ENCODE data around the gene DENND6B.
"Not testable (repeated sequence)": the region's sequence is repeated elsewhere in the genome, so short reads cannot be mapped to it uniquely, and the experiment has no call there.

DENND6B gene, protein sequence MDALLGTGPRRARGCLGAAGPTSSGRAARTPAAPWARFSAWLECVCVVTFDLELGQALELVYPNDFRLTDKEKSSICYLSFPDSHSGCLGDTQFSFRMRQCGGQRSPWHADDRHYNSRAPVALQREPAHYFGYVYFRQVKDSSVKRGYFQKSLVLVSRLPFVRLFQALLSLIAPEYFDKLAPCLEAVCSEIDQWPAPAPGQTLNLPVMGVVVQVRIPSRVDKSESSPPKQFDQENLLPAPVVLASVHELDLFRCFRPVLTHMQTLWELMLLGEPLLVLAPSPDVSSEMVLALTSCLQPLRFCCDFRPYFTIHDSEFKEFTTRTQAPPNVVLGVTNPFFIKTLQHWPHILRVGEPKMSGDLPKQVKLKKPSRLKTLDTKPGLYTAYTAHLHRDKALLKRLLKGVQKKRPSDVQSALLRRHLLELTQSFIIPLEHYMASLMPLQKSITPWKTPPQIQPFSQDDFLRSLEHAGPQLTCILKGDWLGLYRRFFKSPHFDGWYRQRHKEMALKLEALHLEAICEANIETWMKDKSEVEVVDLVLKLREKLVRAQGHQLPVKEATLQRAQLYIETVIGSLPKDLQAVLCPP
- 1.5 to 3.7 (median 1.9) reads per million in 3 donors for total RNA-seq

DNA sequence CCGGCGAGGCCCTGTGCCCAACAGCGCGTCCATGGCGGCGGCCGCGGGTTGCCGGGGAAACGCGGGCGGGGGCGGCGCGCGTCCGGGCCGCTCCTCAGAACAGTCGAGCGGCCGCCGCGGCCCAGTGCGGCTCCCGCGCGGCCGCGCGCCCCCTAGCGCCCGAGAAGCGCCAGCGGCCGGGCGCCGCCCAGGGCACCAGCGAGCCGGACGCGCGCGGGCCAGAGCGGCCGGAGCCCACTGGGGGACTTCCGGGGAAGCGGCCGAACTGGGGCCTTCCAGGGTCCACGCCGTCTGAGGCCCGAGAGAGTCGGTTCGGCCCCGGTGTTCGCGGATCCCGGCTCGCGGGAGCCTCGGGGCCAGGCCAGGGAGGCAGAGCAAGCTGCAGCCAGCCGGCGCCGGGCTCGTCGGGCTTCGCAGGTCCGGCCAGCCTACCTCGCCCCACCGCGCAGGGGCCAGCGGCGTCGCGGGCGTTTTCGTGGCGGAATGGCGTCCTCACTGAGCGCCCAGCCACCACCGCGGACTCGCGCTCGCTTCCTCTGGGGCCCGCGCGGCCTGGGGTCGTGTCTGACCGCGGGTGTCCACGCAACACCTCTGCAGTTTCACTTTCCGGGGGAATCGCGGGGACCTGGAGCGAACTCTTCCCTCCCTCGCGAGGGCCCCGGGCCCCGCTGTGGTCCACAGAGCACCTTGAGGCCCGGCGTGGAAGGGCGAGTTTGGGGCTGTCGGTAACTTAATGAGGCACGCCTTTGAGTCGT lies at the start of gene DENND6B:
DENND6B (minus strand) TSS at position 57 of the 755 bp plus-strand sequence; CDS start at position 33, 24 bp downstream.
- Histone ChIP-seq H3K4me1 (ENCODE audit: control insufficient read depth, insufficient read depth, low read length, poor library complexity, severe bottlenecking) (no peaks in the 10 kb centered on the region), H3K27me3 (replicated peaks; ENCODE audit: control insufficient read depth, insufficient read depth, low read length, poor library complexity, severe bottlenecking) (no peaks in the 10 kb centered on the region), H3K27ac (ENCODE audit: insufficient read depth, low read length, poor library complexity, severe bottlenecking) (no peak within 1 kb of the TSS), H3K9me3 (ENCODE audit: control insufficient read depth, low read length) (no peaks in the 10 kb centered on the region), H3K4me3 (ENCODE audit: insufficient read depth, low read depth, low read length, poor library complexity, severe bottlenecking) (peak within 1 kb of the TSS; percentile 69), H3K36me3 (ENCODE audit: control insufficient read depth, insufficient read depth, low read length) (no peaks in the 10 kb centered on the region)
- peak; percentile 35 to 58 (median 48) for DNase-seq

DNA sequence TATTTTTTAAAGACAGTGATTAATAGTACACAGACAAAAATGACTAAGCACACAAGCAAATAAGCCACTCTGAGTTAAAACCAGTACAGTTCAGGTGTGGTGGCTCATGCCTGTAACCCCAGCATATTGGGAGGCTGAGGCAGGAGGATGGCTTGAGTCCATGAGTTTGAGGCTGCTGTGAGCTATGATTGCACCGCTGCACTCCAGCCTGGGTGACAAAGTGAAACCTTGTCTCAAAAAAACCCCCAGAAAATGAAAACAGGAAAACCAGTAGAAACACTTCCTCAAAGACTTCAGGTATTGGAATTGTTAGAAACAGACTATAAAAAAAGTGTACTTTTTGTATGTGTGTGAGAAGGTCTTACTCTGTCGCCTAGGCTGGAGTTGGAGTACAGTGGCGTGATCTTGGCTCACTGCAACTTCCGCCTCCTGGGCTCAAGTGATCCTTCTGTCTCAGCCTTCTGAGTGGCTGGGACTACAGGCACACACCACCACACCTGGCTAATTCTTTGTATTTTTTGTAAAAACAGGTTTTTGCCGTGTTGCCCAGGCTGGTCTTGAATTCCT lies 49.4 kb upstream of the DENND6B start:
- H3K4me3 ChIP-seq (ENCODE audit: insufficient read depth, low read depth, low read length, poor library complexity, severe bottlenecking): no peak overlapping the region
- H3K27me3 ChIP-seq (replicated peaks; ENCODE audit: control insufficient read depth, insufficient read depth, low read length, poor library complexity, severe bottlenecking): no peaks in the 10 kb centered on the region
- H3K9me3 ChIP-seq (ENCODE audit: control insufficient read depth, low read length): no peaks in the 10 kb centered on the region
- H3K4me1 ChIP-seq (ENCODE audit: control insufficient read depth, insufficient read depth, low read length, poor library complexity, severe bottlenecking): no peaks in the 10 kb centered on the region
- no peak overlapping the region for H3K27ac ChIP-seq (ENCODE audit: insufficient read depth, low read length, poor library complexity, severe bottlenecking)
- peaks cover 26% of the 10 kb centered on the region for H3K36me3 ChIP-seq (ENCODE audit: control insufficient read depth, insufficient read depth, low read length)
- DNase-seq: no peak

DNA sequence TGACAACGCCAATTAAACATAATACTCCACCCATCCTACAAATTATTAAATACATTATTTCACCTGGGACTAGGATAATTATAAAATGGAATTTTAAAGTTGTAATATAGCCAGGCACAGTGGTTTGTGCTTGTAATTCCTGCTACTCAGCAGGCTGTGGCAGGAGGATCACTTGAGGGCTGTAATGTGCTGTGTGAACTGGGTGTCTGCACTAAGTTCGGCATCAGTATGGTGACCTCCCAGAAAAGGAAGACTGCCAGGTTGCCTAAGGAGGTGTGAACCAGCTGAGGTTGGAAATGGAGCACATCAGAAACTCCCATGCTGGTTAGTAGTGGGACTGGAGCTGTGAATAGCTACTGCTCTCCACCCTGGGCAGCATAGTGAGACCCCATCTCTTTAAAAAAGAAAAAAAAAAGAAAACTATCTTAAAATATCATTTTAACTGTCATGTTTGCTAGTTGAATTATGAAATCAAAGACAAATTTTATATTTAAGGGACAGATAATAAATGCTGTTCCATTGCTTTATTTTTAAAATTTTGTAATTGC lies 44.4 kb upstream of the DENND6B start:
- Histone ChIP-seq H3K36me3 (ENCODE audit: control insufficient read depth, insufficient read depth, low read length) (peaks cover 19% of the 10 kb centered on the region), H3K4me3 (ENCODE audit: insufficient read depth, low read depth, low read length, poor library complexity, severe bottlenecking) (no peak overlapping the region)

DNA sequence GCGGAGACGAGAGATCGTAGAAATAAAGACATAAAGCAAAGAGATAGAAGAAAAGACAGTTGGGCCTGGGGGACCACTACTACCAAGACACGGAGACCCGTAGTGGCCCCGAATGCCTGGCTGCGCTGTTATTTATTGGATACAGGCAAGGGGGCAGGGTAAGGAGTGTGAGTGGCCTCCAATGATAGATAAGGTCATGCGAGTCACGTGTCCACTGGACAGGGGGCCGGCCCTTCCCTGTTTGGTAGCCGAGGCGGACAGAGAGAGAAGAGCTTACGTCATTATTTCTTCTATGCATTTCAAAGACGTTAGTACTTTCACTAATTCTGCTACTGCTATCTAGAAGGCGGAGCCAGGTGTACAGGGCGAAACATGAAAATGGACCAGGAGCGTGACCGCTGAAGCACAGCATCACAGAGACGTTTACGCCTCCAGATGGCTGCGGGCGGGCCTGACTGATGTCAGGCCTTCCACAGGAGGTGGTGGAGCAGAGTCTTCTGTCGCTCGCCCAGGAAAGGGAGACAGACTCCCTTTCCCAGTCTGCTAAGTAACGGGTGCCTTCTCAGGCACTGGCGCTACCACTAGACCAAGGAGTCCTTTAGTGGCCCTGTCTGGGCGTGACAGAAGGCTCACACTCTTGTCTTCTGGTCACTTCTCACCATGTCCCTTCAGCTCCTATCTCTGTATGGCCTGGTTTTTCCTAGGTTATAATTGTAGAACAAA lies 41.1 kb upstream of the DENND6B start:
- H3K27me3 ChIP-seq (replicated peaks; ENCODE audit: control insufficient read depth, insufficient read depth, low read length, poor library complexity, severe bottlenecking): no peaks in the 10 kb centered on the region
- DNase-seq: no peak
- H3K4me1 ChIP-seq (ENCODE audit: control insufficient read depth, insufficient read depth, low read length, poor library complexity, severe bottlenecking): no peaks in the 10 kb centered on the region
- H3K4me3 ChIP-seq (ENCODE audit: insufficient read depth, low read depth, low read length, poor library complexity, severe bottlenecking): no peak overlapping the region
- H3K9me3 ChIP-seq (ENCODE audit: control insufficient read depth, low read length): no peaks in the 10 kb centered on the region
- no peaks in the 10 kb centered on the region for H3K36me3 ChIP-seq (ENCODE audit: control insufficient read depth, insufficient read depth, low read length)
- no peak overlapping the region for H3K27ac ChIP-seq (ENCODE audit: insufficient read depth, low read length, poor library complexity, severe bottlenecking)

More for the DNA sequence above, 44.4 kb upstream of the DENND6B start:
- Histone ChIP-seq H3K27ac (ENCODE audit: insufficient read depth, low read length, poor library complexity, severe bottlenecking) (no peak overlapping the region), H3K9me3 (ENCODE audit: control insufficient read depth, low read length) (no peaks in the 10 kb centered on the region), H3K27me3 (replicated peaks; ENCODE audit: control insufficient read depth, insufficient read depth, low read length, poor library complexity, severe bottlenecking) (no peaks in the 10 kb centered on the region), H3K4me1 (ENCODE audit: control insufficient read depth, insufficient read depth, low read length, poor library complexity, severe bottlenecking) (no peaks in the 10 kb centered on the region)
- no peak for DNase-seq

DNA sequence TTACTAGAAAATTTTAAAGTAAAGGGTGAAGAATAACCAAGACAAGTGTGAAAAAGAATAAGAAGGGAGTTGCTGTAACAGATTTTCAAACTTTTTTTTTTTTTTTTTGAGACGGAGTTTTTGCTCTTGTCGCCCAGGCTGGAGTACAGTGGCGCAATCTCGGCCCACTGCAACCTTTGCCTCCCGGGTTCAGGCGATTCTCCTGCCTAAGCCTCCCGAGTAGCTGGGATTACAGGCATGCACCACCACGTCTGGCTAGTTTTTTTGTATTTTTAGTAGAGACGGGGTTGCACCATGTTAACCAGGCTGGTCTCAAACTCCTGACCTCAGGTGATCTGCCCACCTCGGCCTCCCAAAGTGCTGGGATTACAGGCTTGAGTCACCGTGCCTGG lies 37.0 kb upstream of the DENND6B start:
- H3K4me3 ChIP-seq (ENCODE audit: insufficient read depth, low read depth, low read length, poor library complexity, severe bottlenecking); DNase-seq; H3K27me3 ChIP-seq (replicated peaks; ENCODE audit: control insufficient read depth, insufficient read depth, low read length, poor library complexity, severe bottlenecking); H3K9me3 ChIP-seq (ENCODE audit: control insufficient read depth, low read length); H3K27ac ChIP-seq (ENCODE audit: insufficient read depth, low read length, poor library complexity, severe bottlenecking); H3K4me1 ChIP-seq (ENCODE audit: control insufficient read depth, insufficient read depth, low read length, poor library complexity, severe bottlenecking): not testable (repeated sequence)
- peaks cover 11% of the 10 kb centered on the region for H3K36me3 ChIP-seq (ENCODE audit: control insufficient read depth, insufficient read depth, low read length)

- no peaks in the 10 kb centered on the region for H3K27me3 ChIP-seq (replicated peaks; ENCODE audit: control insufficient read depth, insufficient read depth, low read length, poor library complexity, severe bottlenecking)
- peaks cover 4% of the 10 kb centered on the region for H3K4me1 ChIP-seq (ENCODE audit: control insufficient read depth, insufficient read depth, low read length, poor library complexity, severe bottlenecking)
- H3K4me3 ChIP-seq (ENCODE audit: insufficient read depth, low read depth, low read length, poor library complexity, severe bottlenecking): no peak overlapping the region
- DNase-seq: no peak
- H3K27ac ChIP-seq (ENCODE audit: insufficient read depth, low read length, poor library complexity, severe bottlenecking): no peak overlapping the region
- H3K9me3 ChIP-seq (ENCODE audit: control insufficient read depth, low read length): no peaks in the 10 kb centered on the region
- peaks cover 11% of the 10 kb centered on the region for H3K36me3 ChIP-seq (ENCODE audit: control insufficient read depth, insufficient read depth, low read length)
Observed at GRCh38 chr22:50363166-50363802, 36.5 kb upstream of the DENND6B start.

DNA sequence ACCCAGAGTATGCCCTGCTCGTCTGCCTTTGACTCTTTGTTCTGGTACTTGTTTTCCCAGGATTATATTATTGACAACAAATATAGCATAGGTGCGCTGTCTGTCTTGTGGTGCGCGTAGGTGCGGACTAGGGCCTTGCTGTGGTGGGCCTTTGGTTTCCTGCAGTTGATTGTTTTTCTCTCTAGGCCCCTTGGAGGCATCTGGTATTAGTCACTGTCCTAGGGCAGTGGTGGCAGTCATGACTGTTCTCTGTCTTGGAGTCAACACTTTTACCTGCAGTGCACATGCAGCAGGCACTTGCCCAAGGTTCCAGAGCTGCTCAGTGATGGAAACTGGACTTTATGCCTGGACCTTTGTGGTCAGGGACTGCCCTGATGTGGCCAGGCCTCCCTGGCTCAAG lies 34.9 kb upstream of the DENND6B start:
- H3K4me1 ChIP-seq (ENCODE audit: control insufficient read depth, insufficient read depth, low read length, poor library complexity, severe bottlenecking): peaks cover 4% of the 10 kb centered on the region
- no peaks in the 10 kb centered on the region for H3K27me3 ChIP-seq (replicated peaks; ENCODE audit: control insufficient read depth, insufficient read depth, low read length, poor library complexity, severe bottlenecking)
- peaks cover 11% of the 10 kb centered on the region for H3K36me3 ChIP-seq (ENCODE audit: control insufficient read depth, insufficient read depth, low read length)
- no peak overlapping the region for H3K27ac ChIP-seq (ENCODE audit: insufficient read depth, low read length, poor library complexity, severe bottlenecking)
- no peak overlapping the region for H3K4me3 ChIP-seq (ENCODE audit: insufficient read depth, low read depth, low read length, poor library complexity, severe bottlenecking)
- DNase-seq: no peak
- no peaks in the 10 kb centered on the region for H3K9me3 ChIP-seq (ENCODE audit: control insufficient read depth, low read length)

DNA sequence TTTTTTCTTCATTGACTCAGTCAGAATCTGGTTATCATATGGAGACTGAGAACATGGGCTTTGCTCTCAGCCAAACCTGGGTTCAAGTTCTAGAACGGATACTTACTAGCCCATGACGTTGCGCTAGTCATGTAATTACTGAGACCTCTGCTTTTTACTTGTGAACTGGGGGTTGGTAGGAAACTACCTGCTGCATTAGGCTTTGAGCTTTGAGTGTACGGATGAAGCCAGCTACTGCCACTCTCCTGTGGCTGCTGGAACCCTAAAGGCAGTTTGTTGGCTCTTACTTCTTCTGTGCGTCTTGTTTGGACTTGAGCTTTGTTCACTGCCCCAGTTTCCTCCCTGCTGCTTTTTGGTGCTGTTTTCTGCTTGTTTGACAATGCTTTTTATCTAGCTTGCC lies 34.4 kb upstream of the DENND6B start:
- no peaks in the 10 kb centered on the region for H3K27me3 ChIP-seq (replicated peaks; ENCODE audit: control insufficient read depth, insufficient read depth, low read length, poor library complexity, severe bottlenecking)
- peaks cover 4% of the 10 kb centered on the region for H3K4me1 ChIP-seq (ENCODE audit: control insufficient read depth, insufficient read depth, low read length, poor library complexity, severe bottlenecking)
- no peak overlapping the region for H3K27ac ChIP-seq (ENCODE audit: insufficient read depth, low read length, poor library complexity, severe bottlenecking)
- peaks cover 11% of the 10 kb centered on the region for H3K36me3 ChIP-seq (ENCODE audit: control insufficient read depth, insufficient read depth, low read length)
- no peak overlapping the region for H3K4me3 ChIP-seq (ENCODE audit: insufficient read depth, low read depth, low read length, poor library complexity, severe bottlenecking)
- no peak for DNase-seq
- no peaks in the 10 kb centered on the region for H3K9me3 ChIP-seq (ENCODE audit: control insufficient read depth, low read length)

GRCh38 chr22:50360578-50360977 lies 33.8 kb upstream of the DENND6B start:
- H3K9me3 ChIP-seq (ENCODE audit: control insufficient read depth, low read length): no peaks in the 10 kb centered on the region
- no peak overlapping the region for H3K27ac ChIP-seq (ENCODE audit: insufficient read depth, low read length, poor library complexity, severe bottlenecking)
- DNase-seq: no peak
- H3K4me1 ChIP-seq (ENCODE audit: control insufficient read depth, insufficient read depth, low read length, poor library complexity, severe bottlenecking): peaks cover 4% of the 10 kb centered on the region
- peaks cover 11% of the 10 kb centered on the region for H3K36me3 ChIP-seq (ENCODE audit: control insufficient read depth, insufficient read depth, low read length)
- no peaks in the 10 kb centered on the region for H3K27me3 ChIP-seq (replicated peaks; ENCODE audit: control insufficient read depth, insufficient read depth, low read length, poor library complexity, severe bottlenecking)
- no peak overlapping the region for H3K4me3 ChIP-seq (ENCODE audit: insufficient read depth, low read depth, low read length, poor library complexity, severe bottlenecking)

Measured in effector memory CD4-positive, alpha-beta T cell (primary cell).